HG02884 (cell line): ENCODE data around the gene CIAO3.

ENCODE experiments used
- ATAC-seq: cut with Tn5 transposase; IDR thresholded peaks from one replicate; pipeline ENCODE4 v1.9.1; 2021; ENCODE audit warnings: mild to moderate bottlenecking, moderate library complexity; ENCODE audit not compliant: unreplicated experiment

CIAO3 gene

DNA sequence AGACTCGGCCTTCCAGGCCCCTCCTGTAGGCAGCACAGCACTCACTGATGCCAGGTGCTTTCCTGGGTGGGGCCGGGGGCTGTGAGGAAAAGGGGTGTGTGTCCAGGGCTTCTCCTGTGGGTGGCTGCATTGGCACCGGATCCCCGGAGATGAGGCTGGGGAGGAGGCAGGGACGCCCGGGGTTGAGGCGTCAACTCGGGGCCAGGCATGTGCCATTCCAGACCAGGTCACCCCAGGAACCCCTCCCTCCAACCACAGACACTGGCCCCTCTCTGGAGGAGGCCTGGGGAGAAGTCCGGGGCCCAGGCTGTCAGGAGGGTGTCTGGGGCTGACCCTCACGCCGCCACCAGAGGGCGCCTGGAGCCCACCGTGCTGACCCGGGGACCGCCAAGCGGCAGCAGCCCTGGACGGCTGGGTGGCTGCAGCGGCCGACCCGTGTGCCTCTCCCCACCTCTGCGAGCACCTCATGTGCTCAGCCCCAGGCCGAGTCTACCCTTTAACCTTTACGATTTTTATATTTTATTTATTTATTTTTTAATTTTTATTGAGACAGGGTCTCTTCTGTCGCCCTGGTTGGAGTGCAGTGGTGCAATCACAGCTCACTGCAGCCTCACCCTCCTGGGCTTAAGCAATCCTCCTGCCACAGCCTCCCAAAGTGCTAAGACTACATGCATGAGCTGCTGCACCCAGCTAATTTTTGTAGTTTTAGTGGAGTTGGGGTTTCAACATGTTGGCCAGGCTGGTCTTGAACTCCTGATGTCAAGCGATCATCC, 29.1 kb downstream of the CIAO3 start:
- no peak for ATAC-seq

DNA sequence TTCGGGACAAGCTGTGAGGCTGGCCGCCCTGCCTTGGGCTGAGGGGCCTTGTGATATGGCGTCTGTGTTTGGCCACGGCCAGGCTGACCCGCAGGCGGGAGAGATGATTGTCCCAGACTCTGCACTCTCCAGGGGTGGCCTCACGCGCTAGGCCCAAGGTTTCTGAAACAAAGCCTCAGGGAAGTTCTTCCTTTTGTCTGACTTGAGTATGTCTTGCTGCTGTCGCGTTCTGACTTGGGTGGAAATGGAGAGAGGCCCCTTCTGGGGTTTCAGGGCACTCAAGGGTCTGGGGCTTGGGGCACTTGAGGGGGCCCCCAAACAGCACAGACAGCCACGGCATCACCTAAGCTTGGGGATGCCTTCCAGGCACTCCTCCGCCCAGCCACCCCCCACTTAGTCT, 29.7 kb downstream of the CIAO3 start:
- no peak for ATAC-seq

- ATAC-seq = no peak
Observed at GRCh38 chr16:710500-711075, 30.2 kb downstream of the CIAO3 start.

- no peak for ATAC-seq
Observed at GRCh38 chr16:709566-710499, 31.0 kb downstream of the CIAO3 start.

GRCh38 chr16:708959-709358, 31.8 kb downstream of the CIAO3 start:
- no peak for ATAC-seq

- no peak for ATAC-seq
Observed at GRCh38 chr16:708019-708418, 32.8 kb downstream of the CIAO3 start.

- ATAC-seq = no peak
Observed at GRCh38 chr16:707062-707538, 33.7 kb downstream of the CIAO3 start.

DNA sequence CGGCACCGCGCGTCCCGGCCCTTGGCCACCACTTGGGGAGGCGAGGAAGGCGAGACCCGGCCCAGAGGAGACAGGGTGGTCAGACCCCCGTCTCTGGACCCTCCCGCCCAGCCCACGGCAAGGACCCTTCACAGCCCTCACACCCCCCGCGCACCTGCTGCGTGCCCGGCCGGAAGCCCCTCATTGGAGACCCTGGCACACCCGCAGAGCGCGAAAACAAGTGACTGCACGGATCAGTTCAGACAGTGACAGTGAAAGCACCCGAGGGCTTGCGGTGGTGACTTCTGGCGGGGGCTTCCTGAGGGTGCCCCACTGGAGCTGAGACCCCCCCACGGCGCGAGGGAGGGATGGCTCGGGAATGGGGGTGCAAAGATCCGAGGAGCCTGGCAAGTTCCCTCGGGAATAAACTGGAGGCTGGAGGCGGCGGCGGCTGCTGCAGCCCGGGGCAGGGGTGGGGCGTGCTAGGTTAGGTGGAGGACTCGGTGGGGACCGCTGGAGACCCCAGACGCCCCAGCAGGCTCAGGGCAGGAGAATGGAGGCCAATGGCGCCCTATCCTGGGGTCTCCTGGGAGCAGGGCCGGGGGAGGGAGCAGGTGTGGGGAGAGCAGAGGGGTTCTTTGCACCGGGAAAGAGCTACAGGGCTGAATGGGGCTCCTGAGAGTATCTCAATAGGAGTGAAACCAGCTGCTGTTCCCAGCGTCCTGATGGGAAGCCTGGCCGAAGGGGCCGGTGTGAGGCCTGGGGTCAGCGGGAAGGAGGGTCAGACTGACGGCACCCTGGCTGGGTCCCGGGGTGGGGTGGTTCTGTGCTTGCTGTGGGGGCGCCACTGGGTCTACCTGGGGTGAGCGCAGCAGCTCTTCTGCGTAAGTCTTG, 34.4 kb downstream of the CIAO3 start:
- ATAC-seq = no peak

DNA sequence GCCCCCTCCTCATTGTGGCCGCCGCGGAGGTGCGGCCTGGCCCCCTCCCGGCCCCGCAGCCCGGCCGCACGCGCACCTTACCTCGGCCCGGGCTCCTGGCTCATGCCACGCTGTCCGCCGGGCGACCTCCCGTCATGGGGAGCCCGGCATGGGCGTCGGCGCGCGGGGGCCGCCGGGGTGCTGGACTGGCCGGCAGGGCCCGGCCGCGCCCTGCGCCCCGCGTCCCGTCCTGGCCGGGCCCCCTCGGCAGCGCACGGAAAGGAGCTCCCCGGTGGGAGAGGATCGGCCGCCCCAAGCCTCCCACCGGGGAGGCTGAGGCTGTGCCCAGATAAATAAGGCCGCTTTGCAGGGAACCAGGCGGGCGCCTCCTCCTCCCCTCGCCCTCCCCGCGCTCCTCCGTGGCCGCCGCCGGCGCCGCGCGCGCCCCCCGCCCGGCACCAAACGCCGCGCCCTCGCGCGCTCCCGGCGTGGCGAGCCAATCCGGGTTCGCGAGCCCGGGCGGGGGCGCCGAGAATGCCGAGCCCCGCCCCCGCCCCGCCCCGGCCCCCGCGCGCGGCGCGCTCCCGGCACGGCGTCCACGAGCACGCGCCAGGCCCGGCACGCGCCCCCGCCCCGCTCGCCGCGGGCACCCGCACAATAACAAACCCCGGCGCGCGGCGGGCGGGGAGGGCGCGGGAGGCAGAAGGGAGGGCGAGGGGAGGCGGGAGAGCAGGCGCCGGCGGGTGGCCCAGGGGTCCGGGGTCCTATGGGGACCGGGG, 35.2 kb downstream of the CIAO3 start, which contains the start of gene FBXL16:
Gene FBXL16 (minus strand): TSS at position 371 of the 758 bp plus-strand sequence. CDS start 8,396 bp downstream, outside the sequence.
- no peak for ATAC-seq

- no peak for ATAC-seq
Observed at GRCh38 chr16:704552-705380, 36.0 kb downstream of the CIAO3 start.

- ATAC-seq = no peak
Observed at GRCh38 chr16:704047-704446, 36.8 kb downstream of the CIAO3 start.

DNA sequence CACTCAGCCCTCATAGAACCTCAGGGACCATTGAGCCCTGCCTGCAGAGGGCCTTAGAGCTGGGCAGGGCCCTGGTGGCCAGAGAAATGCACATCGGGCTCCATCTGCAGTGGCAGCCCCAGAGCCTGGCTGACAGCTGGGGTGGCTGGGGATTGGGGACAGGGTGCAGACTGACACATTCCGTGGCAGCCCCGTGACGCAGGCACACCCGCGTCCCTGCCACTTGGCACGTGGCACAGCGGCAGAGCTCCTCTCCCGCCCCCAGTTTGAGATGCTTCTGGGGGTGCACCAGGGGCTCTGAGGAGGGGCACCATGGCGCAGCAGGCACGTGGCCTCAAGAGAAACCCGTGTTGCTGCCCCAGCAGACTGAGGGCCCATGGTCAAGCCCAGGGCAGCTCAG, 37.4 kb downstream of the CIAO3 start:
- no peak for ATAC-seq

DNA sequence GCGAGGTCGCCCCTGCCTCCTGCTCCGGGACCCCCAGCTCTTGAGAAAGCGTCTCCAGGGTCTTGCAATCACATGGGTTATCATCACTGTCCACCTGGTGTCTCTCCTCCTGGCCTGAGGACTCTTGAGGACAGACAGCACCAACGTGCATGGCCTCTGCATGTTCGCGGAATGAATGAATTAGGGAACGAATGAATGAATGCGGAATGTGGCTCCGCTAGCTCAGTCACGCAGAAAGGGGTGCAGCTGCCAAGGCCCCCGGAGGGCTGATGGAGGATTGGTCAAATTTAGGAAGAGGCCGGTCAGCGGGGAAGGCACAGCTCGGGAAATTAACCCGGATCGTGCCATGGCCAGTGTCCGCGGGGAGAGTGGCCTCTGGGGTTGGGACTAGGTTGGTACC, 38.5 kb downstream of the CIAO3 start:
- no peak for ATAC-seq

DNA sequence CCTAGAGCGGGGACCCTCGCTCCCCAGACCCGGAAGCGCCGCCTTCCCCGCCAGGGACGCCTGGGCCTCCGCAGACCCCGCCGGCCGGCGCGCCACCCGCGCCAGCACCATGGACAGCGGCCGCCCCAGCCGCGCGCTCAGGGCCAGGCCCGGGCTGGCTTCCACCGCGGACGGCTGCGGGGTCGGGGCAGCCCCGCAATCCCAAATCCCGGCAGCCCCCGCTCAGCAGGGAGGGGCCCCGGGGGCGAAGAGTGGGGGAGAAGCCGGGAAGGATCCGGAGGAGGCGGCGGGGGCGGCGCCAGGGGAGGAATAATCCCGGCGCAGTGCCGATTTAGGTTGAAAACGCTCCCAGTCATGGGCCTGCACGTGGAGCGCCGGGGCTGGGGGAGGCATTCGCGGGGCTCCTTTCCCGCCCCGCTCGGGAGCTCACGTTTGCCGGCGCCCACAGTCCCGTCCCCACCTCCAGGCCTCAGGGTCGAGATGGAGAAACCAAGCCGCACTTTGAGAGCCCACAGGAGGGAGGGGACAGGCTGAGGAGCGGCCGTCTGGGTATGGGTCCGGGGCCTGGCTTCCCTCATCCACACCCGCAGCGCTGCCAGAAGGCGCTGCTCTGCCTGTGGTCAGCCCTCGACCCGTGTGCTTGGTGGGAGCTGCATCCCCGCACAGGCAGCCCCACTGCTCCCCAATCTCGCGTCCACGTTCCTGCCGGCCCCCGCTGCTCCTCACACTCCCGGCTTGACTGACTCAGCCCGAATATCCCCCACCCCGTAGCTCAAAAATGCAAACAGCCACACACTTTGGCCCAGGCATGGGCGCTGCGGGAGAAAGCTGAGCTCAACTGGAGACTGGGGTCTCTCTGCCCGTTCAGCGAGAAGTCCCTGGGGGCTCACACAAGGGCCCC, 39.9 kb downstream of the CIAO3 start:
- ATAC-seq = no peak

GRCh38 chr16:698911-699671, 41.7 kb downstream of the CIAO3 start:
- ATAC-seq = no peak

DNA sequence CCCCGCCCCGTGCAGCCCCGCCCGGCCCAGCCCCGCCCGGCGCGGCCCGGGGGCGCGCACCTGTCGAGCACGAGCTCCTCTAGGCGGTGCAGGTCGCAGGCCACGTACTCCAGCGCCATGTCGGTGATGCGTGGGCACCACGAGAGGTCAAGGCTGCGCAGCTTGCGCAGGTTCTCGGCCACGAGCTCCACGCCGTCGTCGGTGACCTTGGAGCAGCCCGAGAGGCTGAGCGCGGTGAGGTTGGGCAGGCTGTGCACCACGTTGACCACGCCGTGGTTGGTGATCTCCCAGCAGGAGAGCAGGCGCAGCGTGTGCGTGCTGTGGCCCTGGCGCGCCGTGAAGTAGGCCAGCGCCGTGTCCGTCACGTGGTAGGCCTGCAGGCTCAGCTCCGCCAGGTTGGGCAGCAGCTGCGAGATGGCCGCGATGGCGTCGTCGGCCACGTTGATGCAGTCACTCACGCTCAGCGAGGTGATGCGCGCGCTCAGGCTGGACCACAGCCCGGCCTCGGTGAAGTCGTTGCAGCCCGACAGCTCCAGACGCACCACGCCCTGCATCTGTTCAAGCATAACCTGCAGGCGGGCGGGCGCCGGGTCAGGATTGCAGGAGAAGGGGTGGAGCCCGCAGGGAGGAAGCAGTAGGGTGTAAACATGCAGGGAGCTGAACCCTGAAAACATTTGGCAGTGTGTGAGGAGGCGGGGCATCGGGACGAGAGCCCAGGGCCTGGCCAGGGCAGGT, 45.3 kb downstream of the CIAO3 start:
- no peak for ATAC-seq
